MM.1S (cell line): Measurements from ENCODE around the gene PXMP4.

ENCODE experiments used
- CTCF ChIP-seq: fragments of 300-600 bp; sonication (generic); IDR thresholded peaks from 2 replicates; pipeline ENCODE4 v1.5.1; 2016; ENCODE audit warnings: antibody characterized with exemption, low read length, mixed read lengths
- EZH2 ChIP-seq: fragments of 300-600 bp; sonication (generic); optimal IDR thresholded peaks from 2 replicates; pipeline ENCODE3; 2017; ENCODE audit warnings: low read depth, mild to moderate bottlenecking, antibody characterized with exemption, low read length, mixed read lengths
- EZH2phosphoT487 ChIP-seq: fragments of 300-600 bp; sonication (generic); IDR thresholded peaks from 2 replicates; pipeline ENCODE4 v1.6.1; 2018; ENCODE audit warnings: antibody characterized with exemption, low read length

- TF ChIP-seq EZH2phosphoT487 (no peak), CTCF (no peak), EZH2 (no peak)
Observed at GRCh38 chr20:33656783-33657703, 63.1 kb downstream of the PXMP4 start.
